ENCODE results near the gene TRIM75.

- no peak for TF ChIP-seq EZH2phosphoT487 (IDR thresholded peaks at IDR 0.05; ENCODE audit: borderline replicate concordance, low read depth)
- no peak for TF ChIP-seq CHD2 (IDR thresholded peaks at IDR 0.05; ENCODE audit: low read length, partially characterized antibody)
- TF ChIP-seq CTCF (IDR thresholded peaks at IDR 0.05): no peak
- TF ChIP-seq RCOR1 (IDR thresholded peaks at IDR 0.05; ENCODE audit: low read length): no peak
- no peak for TF ChIP-seq MXI1 (IDR thresholded peaks at IDR 0.05; ENCODE audit: low read depth, low read length)
- no peak for TF ChIP-seq USF1 (IDR thresholded peaks at IDR 0.05; ENCODE audit: borderline replicate concordance, low read depth)
- TF ChIP-seq TCF12 (IDR thresholded peaks at IDR 0.05): no peak
These were observed 34.7 kb downstream of the TRIM75 start for GRCh38 chr4:165088366-165088765.

All from SK-N-SH (cell line).